Neural cell (in vitro differentiated cells): Measurements from ENCODE around the gene OTUD4. TPM values are rescaled to one million over a fixed set of nuclear protein-coding genes. Genes with fewer than 3 reads are reported as not detected.

Experiments
- H2AFZ ChIP-seq: fragments of 200-600, 300-800 bp; sonication (generic), shearing (Covaris generic); 2 replicates; pipeline ENCODE4 v1.6.0; 2014; ENCODE audit warnings: low read depth, mild to moderate bottlenecking, antibody characterized with exemption, low read length, moderate library complexity
- H3F3A ChIP-seq: fragments of 200-600 bp; shearing (Covaris generic); 2 replicates; pipeline ENCODE4 v1.6.1; 2016; ENCODE audit warnings: mild to moderate bottlenecking, moderate library complexity, mixed read lengths, antibody characterized with exemption, low read length; ENCODE audit not compliant: insufficient read depth, poor library complexity, severe bottlenecking
- H3K27ac ChIP-seq: fragments of 200-600, 300-800 bp; sonication (generic), shearing (Covaris generic); 2 replicates; pipeline ENCODE4 v1.5.1; 2014; ENCODE audit warnings: mild to moderate bottlenecking, low read length, moderate library complexity
- H3K27me3 ChIP-seq: fragments of 300-800, 200-600 bp; sonication (generic), shearing (Covaris generic); 2 replicates; pipeline ENCODE4 v1.6.0; 2014; ENCODE audit warnings: mild to moderate bottlenecking, low read depth, low read length, moderate library complexity; ENCODE audit not compliant: insufficient read depth
- H3K36me3 ChIP-seq: fragments of 300-800, 200-600 bp; sonication (generic), shearing (Covaris generic); 2 replicates; pipeline ENCODE4 v1.5.1; 2014; ENCODE audit warnings: mild to moderate bottlenecking, antibody characterized with exemption, low read length, moderate library complexity; ENCODE audit not compliant: insufficient read depth
- H3K4me2 ChIP-seq: fragments of 300-800, 200-600 bp; sonication (generic), shearing (Covaris generic); 2 replicates; pipeline ENCODE4 v1.6.0; 2014; ENCODE audit warnings: mild to moderate bottlenecking, low read length
- H3K4me3 ChIP-seq: fragments of 300-800, 200-600 bp; sonication (generic), shearing (Covaris generic); 2 replicates; pipeline ENCODE4 v1.5.1; 2014; ENCODE audit warnings: mild to moderate bottlenecking, low read length, moderate library complexity
- H3K79me2 ChIP-seq: fragments of 200-600 bp; shearing (Covaris generic); replicated peaks from 2 replicates; pipeline ENCODE4 v1.6.0; 2014; ENCODE audit warnings: mild to moderate bottlenecking, low read length, moderate library complexity; ENCODE audit not compliant: insufficient read depth
- H3K9ac ChIP-seq: fragments of 300-800, 200-600 bp; sonication (generic), shearing (Covaris generic); 2 replicates; pipeline ENCODE4 v1.6.1; 2016; ENCODE audit warnings: mild to moderate bottlenecking, low read length, mixed read lengths
- H3K9me2 ChIP-seq: fragments of 200-600 bp; shearing (Covaris generic); 2 replicates; pipeline ENCODE4 v1.6.1; 2016; ENCODE audit warnings: mild to moderate bottlenecking, low read length, mixed read lengths; ENCODE audit not compliant: insufficient read depth
- H3K9me3 ChIP-seq: fragments of 200-600, 300-800 bp; sonication (generic), shearing (Covaris generic); 2 replicates; pipeline ENCODE4 v1.6.1; 2016; ENCODE audit warnings: mild to moderate bottlenecking, mixed run types, low read length, moderate library complexity, mixed read lengths
- H4K20me1 ChIP-seq: fragments of 200-600 bp; shearing (Covaris generic); 2 replicates; pipeline ENCODE4 v1.6.1; 2016; ENCODE audit warnings: mild to moderate bottlenecking, mixed run types; ENCODE audit not compliant: insufficient read depth
- EP300 ChIP-seq: fragments of 450-650 bp; conservative IDR thresholded peaks from 2 replicates; pipeline ENCODE4 v1.6.1; 2014; ENCODE audit warnings: antibody characterized with exemption, mild to moderate bottlenecking, moderate library complexity; ENCODE audit not compliant: poor library complexity, severe bottlenecking
- EZH2 ChIP-seq: fragments of 200-600, 300-800 bp; shearing (Covaris generic), sonication (generic); IDR thresholded peaks from 2 replicates; pipeline ENCODE4 v1.6.1; 2014; ENCODE audit warnings: antibody characterized with exemption, low read length, borderline replicate concordance, mild to moderate bottlenecking; ENCODE audit not compliant: insufficient read depth, poor library complexity, severe bottlenecking
- MXI1 ChIP-seq: fragments of 450-650 bp; conservative IDR thresholded peaks from 2 replicates; pipeline ENCODE4 v1.6.1; 2014; ENCODE audit warnings: antibody characterized with exemption, mild to moderate bottlenecking; ENCODE audit not compliant: poor library complexity, severe bottlenecking
- POLR2AphosphoS5 ChIP-seq: IDR thresholded peaks from 2 replicates; pipeline ENCODE4 v1.6.1; 2012
- RAD21 ChIP-seq: fragments of 450-650 bp; conservative IDR thresholded peaks from 2 replicates; pipeline ENCODE4 v1.6.1; 2014; ENCODE audit warnings: antibody characterized with exemption, mild to moderate bottlenecking, moderate library complexity
- REST ChIP-seq: IDR thresholded peaks from 2 replicates; pipeline ENCODE4 v1.6.1; 2012; ENCODE audit warnings: borderline replicate concordance
- SMC3 ChIP-seq: fragments of 450-650 bp; conservative IDR thresholded peaks from 2 replicates; pipeline ENCODE4 v1.6.1; 2014; ENCODE audit warnings: antibody characterized with exemption, mild to moderate bottlenecking, moderate library complexity; ENCODE audit not compliant: poor library complexity
- TAF1 ChIP-seq: IDR thresholded peaks from 2 replicates; pipeline ENCODE4 v1.6.1; 2012; ENCODE audit warnings: low read depth
- polyA plus RNA-seq: library from polyadenylated mRNA; depleted of rRNA; stranded (reverse); fragments of >200 nt; gene quantifications from 2 replicates; pipeline ENCODE4 v1.2.3, GENCODE V29; 2014
- TF ChIP-seq, protein P1 (sequence below): fragments of 450-650 bp; IDR thresholded peaks from 2 replicates; pipeline ENCODE4 v1.5.1; 2014; ENCODE audit warnings: antibody characterized with exemption, mild to moderate bottlenecking, moderate library complexity; ENCODE audit not compliant: poor library complexity, severe bottlenecking

Gene OTUD4
- polyA plus RNA-seq, 1 donor from 2014 or later: 15.1 TPM

DNA sequence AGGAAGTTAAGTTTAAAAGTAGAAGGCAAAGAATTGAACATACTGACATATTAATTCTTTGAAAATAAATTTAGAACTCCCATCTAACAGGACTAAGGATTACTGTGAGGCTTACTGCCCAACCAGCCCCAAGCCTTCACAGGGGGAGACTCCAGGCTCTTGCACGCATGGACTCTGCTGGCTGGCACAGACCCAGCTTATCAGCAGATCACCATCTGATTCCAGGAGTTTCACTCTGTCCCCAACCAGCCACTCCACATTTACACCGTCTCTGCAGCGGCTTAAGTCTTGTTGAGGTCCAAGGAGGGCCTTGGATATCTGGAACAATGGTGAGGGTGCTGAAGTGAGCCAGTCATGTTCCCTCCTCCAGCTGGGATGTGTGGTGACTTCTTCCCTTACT is 16.4 kb upstream of the OTUD4 start:
- no peaks in the 10 kb centered on the region for H3F3A ChIP-seq
- no peaks in the 10 kb centered on the region for H3K27me3 ChIP-seq
- no peaks in the 10 kb centered on the region for H3K9me3 ChIP-seq
- H3K9ac ChIP-seq: no peak overlapping the region
- no peaks in the 10 kb centered on the region for H3K36me3 ChIP-seq
- H4K20me1 ChIP-seq: no peaks in the 10 kb centered on the region
- no peak overlapping the region for H3K4me3 ChIP-seq
- H3K9me2 ChIP-seq: no peaks in the 10 kb centered on the region
- no peak for TF ChIP-seq EZH2
- TF ChIP-seq RAD21: no peak
- TF ChIP-seq SMC3: no peak
- no peak for TF ChIP-seq TAF1
- no peak for TF ChIP-seq REST
- no peak for TF ChIP-seq POLR2AphosphoS5
- no peak for TF ChIP-seq MXI1
- no peak for TF ChIP-seq EP300
- TF ChIP-seq, protein P1, sequence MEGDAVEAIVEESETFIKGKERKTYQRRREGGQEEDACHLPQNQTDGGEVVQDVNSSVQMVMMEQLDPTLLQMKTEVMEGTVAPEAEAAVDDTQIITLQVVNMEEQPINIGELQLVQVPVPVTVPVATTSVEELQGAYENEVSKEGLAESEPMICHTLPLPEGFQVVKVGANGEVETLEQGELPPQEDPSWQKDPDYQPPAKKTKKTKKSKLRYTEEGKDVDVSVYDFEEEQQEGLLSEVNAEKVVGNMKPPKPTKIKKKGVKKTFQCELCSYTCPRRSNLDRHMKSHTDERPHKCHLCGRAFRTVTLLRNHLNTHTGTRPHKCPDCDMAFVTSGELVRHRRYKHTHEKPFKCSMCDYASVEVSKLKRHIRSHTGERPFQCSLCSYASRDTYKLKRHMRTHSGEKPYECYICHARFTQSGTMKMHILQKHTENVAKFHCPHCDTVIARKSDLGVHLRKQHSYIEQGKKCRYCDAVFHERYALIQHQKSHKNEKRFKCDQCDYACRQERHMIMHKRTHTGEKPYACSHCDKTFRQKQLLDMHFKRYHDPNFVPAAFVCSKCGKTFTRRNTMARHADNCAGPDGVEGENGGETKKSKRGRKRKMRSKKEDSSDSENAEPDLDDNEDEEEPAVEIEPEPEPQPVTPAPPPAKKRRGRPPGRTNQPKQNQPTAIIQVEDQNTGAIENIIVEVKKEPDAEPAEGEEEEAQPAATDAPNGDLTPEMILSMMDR: no peak
- H3K4me2 ChIP-seq: no peak overlapping the region
- H3K27ac ChIP-seq: no peak overlapping the region
- no peak overlapping the region for H2AFZ ChIP-seq
- H3K79me2 ChIP-seq: no peaks in the 10 kb centered on the region

GRCh38 chr4:145195167-145195952 is 15.0 kb upstream of the OTUD4 start:
- no peak overlapping the region for H3K27ac ChIP-seq
- H3K9me3 ChIP-seq: no peaks in the 10 kb centered on the region
- H3K36me3 ChIP-seq: no peaks in the 10 kb centered on the region
- no peaks in the 10 kb centered on the region for H3F3A ChIP-seq
- no peaks in the 10 kb centered on the region for H3K79me2 ChIP-seq
- no peaks in the 10 kb centered on the region for H3K9me2 ChIP-seq
- H3K27me3 ChIP-seq: no peaks in the 10 kb centered on the region
- no peak overlapping the region for H3K9ac ChIP-seq
- no peak overlapping the region for H2AFZ ChIP-seq
- no peaks in the 10 kb centered on the region for H4K20me1 ChIP-seq
- H3K4me2 ChIP-seq: no peak overlapping the region
- TF ChIP-seq REST (no peak), EZH2 (no peak), MXI1 (no peak), EP300 (no peak), SMC3 (no peak)
- TF ChIP-seq, protein P1: no peak
- no peak overlapping the region for H3K4me3 ChIP-seq
